Measurements from ENCODE around the gene FRRS1.
A peak's percentile ranks its signal among the peaks of the same experiment; 100 is the strongest.
"Not testable (repeated sequence)": the region's sequence is repeated elsewhere in the genome, so short reads cannot be mapped to it uniquely, and the experiment has no call there.

The FRRS1 gene

GRCh38 chr1:99766378-99766800 lies at the start of gene FRRS1:
FRRS1 (minus strand) TSS chr1:99766635; CDS start chr1:99748768, 17,867 bp downstream.
- peak in 1 of 2 donors; percentile 1 for DNase-seq (ENCODE audit: low read depth in 2 of 2)

- DNase-seq (ENCODE audit: low read depth in 2 of 2): no peak
These were observed 48.0 kb upstream of the FRRS1 start for GRCh38 chr1:99814373-99814900.

- no peak for DNase-seq (ENCODE audit: low read depth in 2 of 2)
These were observed 45.3 kb upstream of the FRRS1 start for GRCh38 chr1:99811747-99812146.

GRCh38 chr1:99811075-99811474 lies 44.6 kb upstream of the FRRS1 start:
- DNase-seq (ENCODE audit: low read depth in 2 of 2): no peak

- DNase-seq (ENCODE audit: low read depth in 2 of 2): no peak
These were observed 42.1 kb upstream of the FRRS1 start for GRCh38 chr1:99808391-99809115.

GRCh38 chr1:99806882-99807281 lies 40.4 kb upstream of the FRRS1 start:
- DNase-seq (ENCODE audit: low read depth in 2 of 2): no peak

- no peak for DNase-seq (ENCODE audit: low read depth in 2 of 2)
These were observed 35.1 kb upstream of the FRRS1 start for GRCh38 chr1:99801584-99801983.

GRCh38 chr1:99793861-99794260 lies 27.4 kb upstream of the FRRS1 start:
- not testable (repeated sequence) for DNase-seq (ENCODE audit: low read depth in 2 of 2)

GRCh38 chr1:99789715-99790114 lies 23.3 kb upstream of the FRRS1 start:
- DNase-seq (ENCODE audit: low read depth in 2 of 2): no peak

GRCh38 chr1:99788896-99789295 lies 22.5 kb upstream of the FRRS1 start:
- DNase-seq (ENCODE audit: low read depth in 2 of 2): no peak

- DNase-seq (ENCODE audit: low read depth in 2 of 2): no peak
These were observed 20.5 kb upstream of the FRRS1 start for GRCh38 chr1:99786751-99787501.

GRCh38 chr1:99784809-99785255 lies 18.4 kb upstream of the FRRS1 start:
- no peak for DNase-seq (ENCODE audit: low read depth in 2 of 2)

GRCh38 chr1:99784143-99784542 lies 17.7 kb upstream of the FRRS1 start:
- DNase-seq (ENCODE audit: low read depth in 2 of 2): no peak

GRCh38 chr1:99782920-99783319 lies 16.5 kb upstream of the FRRS1 start:
- no peak for DNase-seq (ENCODE audit: low read depth in 2 of 2)

GRCh38 chr1:99782397-99782796 lies 16.0 kb upstream of the FRRS1 start:
- no peak for DNase-seq (ENCODE audit: low read depth in 2 of 2)

GRCh38 chr1:99781798-99782197 lies 15.4 kb upstream of the FRRS1 start:
- no peak for DNase-seq (ENCODE audit: low read depth in 2 of 2)

- no peak for DNase-seq (ENCODE audit: low read depth in 2 of 2)
These were observed 11.3 kb upstream of the FRRS1 start for GRCh38 chr1:99777752-99778151.

GRCh38 chr1:99776120-99776519 lies 9.7 kb upstream of the FRRS1 start:
- DNase-seq (ENCODE audit: low read depth in 2 of 2): no peak

- DNase-seq (ENCODE audit: low read depth in 2 of 2): no peak
These were observed 6.4 kb upstream of the FRRS1 start for GRCh38 chr1:99772809-99773208.

- DNase-seq (ENCODE audit: low read depth in 2 of 2): no peak
These were observed 5.1 kb upstream of the FRRS1 start for GRCh38 chr1:99771513-99771918.

GRCh38 chr1:99768524-99769245 lies 2.2 kb upstream of the FRRS1 start:
- DNase-seq (ENCODE audit: low read depth in 2 of 2): no peak

GRCh38 chr1:99768104-99768503 lies 1.7 kb upstream of the FRRS1 start:
- DNase-seq (ENCODE audit: low read depth in 2 of 2): no peak

Data from activated CD8-positive, alpha-beta memory T cell treated with anti-CD3 and anti-CD28 coated beads for 4 hours (primary cell).